Measurements from ENCODE around the gene BANK1.

DNA sequence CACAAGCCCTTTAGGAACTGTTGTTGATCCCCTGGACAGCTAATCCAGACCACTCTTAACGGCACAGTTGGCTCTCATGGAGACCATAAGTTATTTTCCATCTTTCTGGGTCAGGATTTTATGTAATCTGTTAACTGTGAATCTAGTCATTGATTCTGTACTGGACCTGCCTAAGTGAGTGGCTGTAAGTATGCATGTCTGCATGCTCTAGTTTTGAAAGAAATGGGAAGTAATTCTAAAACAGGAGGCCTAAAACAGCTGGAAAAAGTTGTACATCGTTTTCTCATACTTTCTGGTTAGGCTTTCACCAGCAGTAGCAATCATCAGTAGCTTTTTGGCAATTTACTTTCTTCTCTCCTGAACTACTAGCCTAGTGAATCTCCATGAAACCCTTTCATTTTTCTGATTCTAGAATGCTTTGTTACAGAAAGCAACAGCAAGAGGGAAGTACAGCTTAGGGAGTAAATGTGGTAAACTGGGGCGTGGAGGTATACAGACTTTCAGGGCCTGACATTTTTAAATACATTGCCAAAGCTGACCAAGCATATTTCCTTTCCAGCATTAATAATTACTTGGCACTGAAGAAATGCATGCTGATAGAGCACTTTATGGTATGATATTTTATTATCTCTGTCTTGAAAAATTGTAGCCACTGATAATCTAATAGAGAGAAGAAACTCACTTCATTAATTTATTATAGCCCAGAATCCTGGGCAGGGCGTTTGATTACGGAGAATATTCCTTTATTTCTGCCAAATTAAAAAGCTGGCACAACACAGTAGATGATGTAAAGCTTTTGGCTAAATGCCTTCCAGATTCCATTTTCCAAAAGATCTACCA is 202.7 kb downstream of the BANK1 start:
- TF ChIP-seq POLR2AphosphoS5 (IDR thresholded peaks at IDR 0.05; ENCODE audit: low read depth, low read length) (no peak), SIN3A (IDR thresholded peaks at IDR 0.05; ENCODE audit: borderline replicate concordance, insufficient read depth, low read depth, low read length) (no peak), REST (IDR thresholded peaks at IDR 0.05; ENCODE audit: insufficient read depth in 1 of 2, low read depth in 2 of 2, low read length in 1 of 2) (no peak), TCF7L2 (IDR thresholded peaks at IDR 0.05; ENCODE audit: low read depth, low read length) (no peak)
- TF ChIP-seq, protein P1, sequence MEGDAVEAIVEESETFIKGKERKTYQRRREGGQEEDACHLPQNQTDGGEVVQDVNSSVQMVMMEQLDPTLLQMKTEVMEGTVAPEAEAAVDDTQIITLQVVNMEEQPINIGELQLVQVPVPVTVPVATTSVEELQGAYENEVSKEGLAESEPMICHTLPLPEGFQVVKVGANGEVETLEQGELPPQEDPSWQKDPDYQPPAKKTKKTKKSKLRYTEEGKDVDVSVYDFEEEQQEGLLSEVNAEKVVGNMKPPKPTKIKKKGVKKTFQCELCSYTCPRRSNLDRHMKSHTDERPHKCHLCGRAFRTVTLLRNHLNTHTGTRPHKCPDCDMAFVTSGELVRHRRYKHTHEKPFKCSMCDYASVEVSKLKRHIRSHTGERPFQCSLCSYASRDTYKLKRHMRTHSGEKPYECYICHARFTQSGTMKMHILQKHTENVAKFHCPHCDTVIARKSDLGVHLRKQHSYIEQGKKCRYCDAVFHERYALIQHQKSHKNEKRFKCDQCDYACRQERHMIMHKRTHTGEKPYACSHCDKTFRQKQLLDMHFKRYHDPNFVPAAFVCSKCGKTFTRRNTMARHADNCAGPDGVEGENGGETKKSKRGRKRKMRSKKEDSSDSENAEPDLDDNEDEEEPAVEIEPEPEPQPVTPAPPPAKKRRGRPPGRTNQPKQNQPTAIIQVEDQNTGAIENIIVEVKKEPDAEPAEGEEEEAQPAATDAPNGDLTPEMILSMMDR (IDR thresholded peaks at IDR 0.05), result no peak

Measured in Panc1 (cell line).